BLaER1 (cell line): ENCODE measurements around the gene CCN6.
"Not testable (repeated sequence)": the region's sequence is repeated elsewhere in the genome, so short reads cannot be mapped to it uniquely, and the experiment has no call there.

Experiments
- H3K27ac ChIP-seq: shearing (Covaris generic); formaldehyde crosslinking; 2 replicates; pipeline ENCODE4 v1.8.1; 2022
- H3K27me3 ChIP-seq: shearing (Covaris generic); formaldehyde crosslinking; 2 replicates; pipeline ENCODE4 v1.8.1; 2022
- H3K36me3 ChIP-seq: shearing (Covaris generic); formaldehyde crosslinking; 2 replicates; pipeline ENCODE4 v1.8.1; 2022
- H3K4me1 ChIP-seq: shearing (Covaris generic); formaldehyde crosslinking; 2 replicates; pipeline ENCODE4 v1.8.1; 2022
- H3K4me2 ChIP-seq: shearing (Covaris generic); formaldehyde crosslinking; 2 replicates; pipeline ENCODE4 v1.8.1; 2022
- H3K4me3 ChIP-seq: shearing (Covaris generic); formaldehyde crosslinking; 2 replicates; pipeline ENCODE4 v1.8.1; 2022
- H3K9ac ChIP-seq: shearing (Covaris generic); formaldehyde crosslinking; 2 replicates; pipeline ENCODE4 v1.8.1; 2022
- H3K9me3 ChIP-seq: shearing (Covaris generic); formaldehyde crosslinking; 2 replicates; pipeline ENCODE4 v1.8.1; 2022
- H4K20me1 ChIP-seq: shearing (Covaris generic); formaldehyde crosslinking; 2 replicates; pipeline ENCODE4 v1.8.1; 2022
- Cebpa-rat ChIP-seq: shearing (Covaris generic); IDR thresholded peaks from 2 replicates; pipeline ENCODE4 v1.8.1; 2022

Gene CCN6

GRCh38 chr6:112049026-112049799, 4.7 kb upstream of the CCN6 start:
- no peaks in the 10 kb centered on the region for H3K27me3 ChIP-seq
- no peak overlapping the region for H3K9ac ChIP-seq
- H3K4me2 ChIP-seq = no peak overlapping the region
- H3K4me3 ChIP-seq = no peak overlapping the region
- TF ChIP-seq Cebpa-rat = no peak
- no peaks in the 10 kb centered on the region for H3K36me3 ChIP-seq
- no peaks in the 10 kb centered on the region for H4K20me1 ChIP-seq
- no peak overlapping the region for H3K27ac ChIP-seq
- H3K4me1 ChIP-seq = no peaks in the 10 kb centered on the region
- H3K9me3 ChIP-seq = no peaks in the 10 kb centered on the region

GRCh38 chr6:112049996-112050395, 3.9 kb upstream of the CCN6 start:
- Histone ChIP-seq H3K4me1 (no peaks in the 10 kb centered on the region), H3K27me3 (no peaks in the 10 kb centered on the region)
- TF ChIP-seq Cebpa-rat = no peak

GRCh38 chr6:112050429-112050828, 3.5 kb upstream of the CCN6 start:
- Histone ChIP-seq H4K20me1 (no peaks in the 10 kb centered on the region), H3K9ac (no peak overlapping the region), H3K9me3 (no peaks in the 10 kb centered on the region), H3K4me1 (no peaks in the 10 kb centered on the region), H3K4me2 (no peak overlapping the region), H3K36me3 (no peaks in the 10 kb centered on the region), H3K27ac (no peak overlapping the region), H3K27me3 (no peaks in the 10 kb centered on the region), H3K4me3 (no peak overlapping the region)
- no peak for TF ChIP-seq Cebpa-rat

More at GRCh38 chr6:112049996-112050395, 3.9 kb upstream of the CCN6 start:
- no peaks in the 10 kb centered on the region for H4K20me1 ChIP-seq
- H3K36me3 ChIP-seq = no peaks in the 10 kb centered on the region
- H3K9me3 ChIP-seq = no peaks in the 10 kb centered on the region
- H3K27ac ChIP-seq = no peak overlapping the region
- H3K4me2 ChIP-seq = no peak overlapping the region
- H3K4me3 ChIP-seq = no peak overlapping the region
- no peak overlapping the region for H3K9ac ChIP-seq

- not testable (repeated sequence) for H3K4me2 ChIP-seq, H3K4me1 ChIP-seq, H3K9ac ChIP-seq
Measured at GRCh38 chr6:112051251-112051740, 2.6 kb upstream of the CCN6 start.

GRCh38 chr6:112054555-112055190, 769 bp downstream of the CCN6 start:
- H4K20me1 ChIP-seq = no peaks in the 10 kb centered on the region
- H3K27ac ChIP-seq = no peak overlapping the region
- H3K9ac ChIP-seq = no peak overlapping the region
- no peak overlapping the region for H3K4me2 ChIP-seq
- H3K9me3 ChIP-seq = no peaks in the 10 kb centered on the region
- no peak for TF ChIP-seq Cebpa-rat
- H3K4me3 ChIP-seq = no peak overlapping the region
- no peaks in the 10 kb centered on the region for H3K27me3 ChIP-seq
- no peaks in the 10 kb centered on the region for H3K36me3 ChIP-seq
- H3K4me1 ChIP-seq = no peaks in the 10 kb centered on the region

More at GRCh38 chr6:112051251-112051740, 2.6 kb upstream of the CCN6 start:
- H3K27ac ChIP-seq, H3K36me3 ChIP-seq, H4K20me1 ChIP-seq, H3K9me3 ChIP-seq, H3K27me3 ChIP-seq, H3K4me3 ChIP-seq: not testable (repeated sequence)

GRCh38 chr6:112058243-112059032, 4.5 kb downstream of the CCN6 start:
- H3K9me3 ChIP-seq = no peaks in the 10 kb centered on the region
- no peak overlapping the region for H3K9ac ChIP-seq
- no peaks in the 10 kb centered on the region for H3K4me1 ChIP-seq
- no peaks in the 10 kb centered on the region for H3K36me3 ChIP-seq
- H3K4me2 ChIP-seq = no peak overlapping the region
- H3K27me3 ChIP-seq = no peaks in the 10 kb centered on the region
- H4K20me1 ChIP-seq = no peaks in the 10 kb centered on the region
- H3K4me3 ChIP-seq = no peak overlapping the region
- no peak for TF ChIP-seq Cebpa-rat
- H3K27ac ChIP-seq = no peak overlapping the region

- H3K27ac ChIP-seq = no peak overlapping the region
- H4K20me1 ChIP-seq = no peaks in the 10 kb centered on the region
- H3K4me1 ChIP-seq = no peaks in the 10 kb centered on the region
- no peak overlapping the region for H3K4me2 ChIP-seq
- H3K4me3 ChIP-seq = no peak overlapping the region
- H3K27me3 ChIP-seq = no peaks in the 10 kb centered on the region
- H3K36me3 ChIP-seq = no peaks in the 10 kb centered on the region
- no peak for TF ChIP-seq Cebpa-rat
- no peak overlapping the region for H3K9ac ChIP-seq
- H3K9me3 ChIP-seq = no peaks in the 10 kb centered on the region
Measured at GRCh38 chr6:112061605-112062004, 7.7 kb downstream of the CCN6 start.

GRCh38 chr6:112062966-112063365, 9.1 kb downstream of the CCN6 start:
- no peak for TF ChIP-seq Cebpa-rat
- Histone ChIP-seq H4K20me1 (no peaks in the 10 kb centered on the region), H3K9ac (no peak overlapping the region), H3K4me1 (no peaks in the 10 kb centered on the region), H3K36me3 (no peaks in the 10 kb centered on the region), H3K27ac (no peak overlapping the region), H3K4me2 (no peak overlapping the region), H3K4me3 (no peak overlapping the region), H3K9me3 (no peaks in the 10 kb centered on the region), H3K27me3 (no peaks in the 10 kb centered on the region)

GRCh38 chr6:112065426-112065986, 11.6 kb downstream of the CCN6 start:
- Histone ChIP-seq H3K9ac (no peak overlapping the region), H3K27me3 (no peaks in the 10 kb centered on the region), H4K20me1 (no peaks in the 10 kb centered on the region), H3K4me2 (no peak overlapping the region), H3K4me3 (no peak overlapping the region), H3K36me3 (peaks cover 3% of the 10 kb centered on the region; the same call in 1 of the 2 replicates), H3K4me1 (no peaks in the 10 kb centered on the region), H3K27ac (no peak overlapping the region), H3K9me3 (no peaks in the 10 kb centered on the region)
- TF ChIP-seq Cebpa-rat = no peak
